BE2C (cell line): Measurements from ENCODE around the gene TSKU.

Source experiments
- DNase-seq: peaks from one replicate; pipeline ENCODE4 v3.0.0-alpha.2; 2020
- H3K27me3 ChIP-seq: fragments of 250-450 bp; sonication (Bioruptor Pico); 2 replicates; pipeline ENCODE4 v1.5.1; 2020; ENCODE audit warnings: mild to moderate bottlenecking
- H3K36me3 ChIP-seq: fragments of 250-450 bp; sonication (Bioruptor Pico); 2 replicates; pipeline ENCODE4 v1.5.1; 2020; ENCODE audit warnings: mild to moderate bottlenecking
- H3K4me1 ChIP-seq: fragments of 250-450 bp; sonication (Bioruptor Pico); 2 replicates; pipeline ENCODE4 v1.5.1; 2020
- H3K4me3 ChIP-seq: 2 replicates; pipeline ENCODE4 v1.5.1; 2011; ENCODE audit warnings: low read depth, low read length
- H3K9me3 ChIP-seq: fragments of 250-450 bp; sonication (Bioruptor Pico); 2 replicates; pipeline ENCODE4 v1.5.1; 2020
- TF ChIP-seq, protein P1 (sequence below): IDR thresholded peaks from 2 replicates; pipeline ENCODE4 v1.5.1; 2012; ENCODE audit warnings: mild to moderate bottlenecking, low read depth, low read length

TSKU gene

DNA sequence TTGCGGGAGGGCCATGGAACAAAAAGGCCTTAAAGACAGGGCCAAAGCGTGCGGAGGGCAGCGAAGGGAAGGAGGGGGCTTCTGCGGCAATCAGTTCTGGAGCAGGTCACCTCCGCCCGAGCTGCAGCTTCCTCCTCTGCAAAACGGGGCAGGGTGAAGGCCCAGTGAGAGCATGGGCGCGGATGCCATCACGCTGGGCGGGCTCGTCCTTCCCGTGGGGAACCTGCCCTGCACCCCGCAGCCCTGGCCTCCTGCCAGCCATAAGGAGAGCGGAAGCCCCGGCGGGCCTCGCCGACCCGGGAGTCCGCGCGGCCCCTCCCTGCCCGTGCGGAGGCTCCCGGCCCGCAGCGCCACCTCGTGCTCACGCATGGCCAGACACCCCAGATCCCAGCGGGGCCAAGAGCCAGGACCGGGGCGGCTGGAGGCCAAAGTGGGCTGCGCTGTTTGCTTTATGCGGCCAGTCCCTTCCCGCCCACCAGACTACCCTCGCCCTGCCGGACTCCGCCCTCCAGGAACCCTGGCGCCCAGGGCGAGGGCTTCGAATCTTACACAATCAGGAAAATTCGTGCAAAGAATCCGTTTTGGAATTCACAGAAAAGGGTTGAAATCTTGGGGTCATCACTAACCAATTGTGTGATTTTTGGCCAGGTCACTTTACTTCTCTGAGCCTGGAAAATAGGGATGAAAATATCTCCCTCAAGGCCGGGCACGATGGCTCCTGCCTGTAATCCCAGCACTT lies 16.1 kb downstream of the TSKU start:
- Histone ChIP-seq H3K27me3 (no peaks in the 10 kb centered on the region), H3K4me3 (peak overlapping the region; percentile 58), H3K4me1 (peaks cover 4% of the 10 kb centered on the region), H3K36me3 (peaks cover 11% of the 10 kb centered on the region), H3K9me3 (no peaks in the 10 kb centered on the region)
- TF ChIP-seq, protein P1, sequence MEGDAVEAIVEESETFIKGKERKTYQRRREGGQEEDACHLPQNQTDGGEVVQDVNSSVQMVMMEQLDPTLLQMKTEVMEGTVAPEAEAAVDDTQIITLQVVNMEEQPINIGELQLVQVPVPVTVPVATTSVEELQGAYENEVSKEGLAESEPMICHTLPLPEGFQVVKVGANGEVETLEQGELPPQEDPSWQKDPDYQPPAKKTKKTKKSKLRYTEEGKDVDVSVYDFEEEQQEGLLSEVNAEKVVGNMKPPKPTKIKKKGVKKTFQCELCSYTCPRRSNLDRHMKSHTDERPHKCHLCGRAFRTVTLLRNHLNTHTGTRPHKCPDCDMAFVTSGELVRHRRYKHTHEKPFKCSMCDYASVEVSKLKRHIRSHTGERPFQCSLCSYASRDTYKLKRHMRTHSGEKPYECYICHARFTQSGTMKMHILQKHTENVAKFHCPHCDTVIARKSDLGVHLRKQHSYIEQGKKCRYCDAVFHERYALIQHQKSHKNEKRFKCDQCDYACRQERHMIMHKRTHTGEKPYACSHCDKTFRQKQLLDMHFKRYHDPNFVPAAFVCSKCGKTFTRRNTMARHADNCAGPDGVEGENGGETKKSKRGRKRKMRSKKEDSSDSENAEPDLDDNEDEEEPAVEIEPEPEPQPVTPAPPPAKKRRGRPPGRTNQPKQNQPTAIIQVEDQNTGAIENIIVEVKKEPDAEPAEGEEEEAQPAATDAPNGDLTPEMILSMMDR = peak; percentile 80
- DNase-seq = peak; percentile 90

DNA sequence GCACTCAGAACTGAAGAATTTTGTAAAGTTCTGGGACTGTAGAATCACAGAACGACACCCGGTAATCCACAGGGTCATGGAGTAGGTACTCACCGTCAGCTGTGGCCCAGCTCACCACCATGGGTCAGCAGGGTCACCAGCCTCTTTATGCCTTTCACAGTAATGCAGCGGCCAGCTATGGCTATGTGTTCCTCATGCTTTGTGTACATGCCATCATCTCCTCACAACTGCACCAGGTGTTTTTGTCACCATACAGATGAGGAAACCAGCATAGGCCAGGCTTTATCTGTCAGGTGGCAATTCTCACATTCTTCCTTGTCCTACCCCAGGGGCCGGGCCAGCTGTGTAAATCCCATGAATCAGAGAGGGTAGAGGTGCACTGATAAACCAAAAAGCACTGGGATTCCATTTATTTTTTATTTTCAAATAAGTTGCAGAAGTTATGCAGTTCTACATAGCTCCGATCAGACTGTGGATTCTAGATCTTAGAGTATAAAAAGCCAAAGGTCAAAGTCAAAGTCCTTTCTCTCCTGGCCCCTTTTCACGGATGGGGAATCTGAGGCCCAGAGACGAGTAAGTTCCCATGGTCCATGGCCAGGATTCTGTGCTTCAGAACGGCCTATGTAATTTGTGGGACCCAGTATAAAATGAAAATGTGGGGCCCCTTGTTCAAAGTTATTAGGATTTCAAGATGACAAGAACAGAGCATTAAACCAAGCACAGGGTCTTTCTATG lies 17.5 kb downstream of the TSKU start:
- no peaks in the 10 kb centered on the region for H3K9me3 ChIP-seq
- H3K27me3 ChIP-seq = no peaks in the 10 kb centered on the region
- DNase-seq = no peak
- TF ChIP-seq, protein P1 = no peak
- no peak overlapping the region for H3K4me3 ChIP-seq
- H3K36me3 ChIP-seq = peaks cover 9% of the 10 kb centered on the region
- peaks cover 4% of the 10 kb centered on the region for H3K4me1 ChIP-seq

- no peaks in the 10 kb centered on the region for H3K9me3 ChIP-seq
- peaks cover 3% of the 10 kb centered on the region for H3K36me3 ChIP-seq
- H3K4me3 ChIP-seq = no peak overlapping the region
- H3K4me1 ChIP-seq = peaks cover 4% of the 10 kb centered on the region
- DNase-seq = no peak
- H3K27me3 ChIP-seq = no peaks in the 10 kb centered on the region
- TF ChIP-seq, protein P1 = no peak
These were observed 18.1 kb downstream of the TSKU start for GRCh38 chr11:76801225-76801624.

GRCh38 chr11:76801736-76802135 lies 18.6 kb downstream of the TSKU start:
- DNase-seq = no peak
- H3K36me3 ChIP-seq = no peaks in the 10 kb centered on the region
- peaks cover 6% of the 10 kb centered on the region for H3K4me1 ChIP-seq
- no peak overlapping the region for H3K4me3 ChIP-seq
- H3K9me3 ChIP-seq = no peaks in the 10 kb centered on the region
- TF ChIP-seq, protein P1 = no peak
- H3K27me3 ChIP-seq = no peaks in the 10 kb centered on the region

DNA sequence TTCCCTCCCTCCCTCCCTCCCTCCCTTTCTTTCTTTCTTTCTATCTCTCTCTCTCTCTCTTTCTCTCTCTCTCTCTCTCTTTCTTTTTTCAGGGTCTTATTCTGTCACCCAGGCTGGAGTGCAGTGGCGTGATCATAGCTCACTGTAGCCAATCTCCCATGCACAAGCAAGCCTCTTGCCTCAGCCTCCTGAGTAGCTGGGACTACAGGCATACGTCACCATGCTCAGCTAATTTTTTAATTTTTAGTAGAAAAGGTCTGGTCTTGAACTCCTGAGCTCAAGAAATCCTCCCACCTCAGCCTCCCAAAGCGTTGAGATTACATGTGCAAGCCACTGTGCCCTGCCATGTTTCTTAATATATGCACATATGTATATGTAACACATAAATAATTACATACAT lies 19.0 kb downstream of the TSKU start:
- Histone ChIP-seq H3K4me3 (no peak overlapping the region), H3K4me1 (peaks cover 8% of the 10 kb centered on the region), H3K9me3 (no peaks in the 10 kb centered on the region), H3K36me3 (no peaks in the 10 kb centered on the region), H3K27me3 (no peaks in the 10 kb centered on the region)
- no peak for DNase-seq
- TF ChIP-seq, protein P1 = no peak

DNA sequence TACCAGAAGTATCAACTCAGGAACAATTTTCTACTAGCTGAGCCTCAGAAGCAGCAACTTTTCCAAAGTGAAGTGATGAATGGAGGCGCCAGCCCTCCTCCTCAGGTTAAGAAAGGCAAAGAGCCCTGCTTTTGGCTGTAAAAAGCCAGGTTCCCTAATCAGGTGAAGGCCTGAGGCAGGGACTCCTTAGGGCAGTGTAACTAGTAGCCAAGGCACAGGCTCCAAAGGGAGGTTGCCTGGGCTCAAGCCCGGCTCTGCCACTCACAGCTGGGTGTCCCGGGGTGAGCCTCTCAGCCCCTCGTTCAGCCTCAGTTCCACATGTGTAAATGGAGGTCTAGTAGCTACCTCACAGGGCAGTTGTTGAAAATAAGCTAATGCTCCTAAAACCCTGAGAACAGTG lies 19.5 kb downstream of the TSKU start:
- Histone ChIP-seq H3K27me3 (no peaks in the 10 kb centered on the region), H3K36me3 (no peaks in the 10 kb centered on the region), H3K4me3 (no peak overlapping the region), H3K4me1 (peaks cover 10% of the 10 kb centered on the region), H3K9me3 (no peaks in the 10 kb centered on the region)
- TF ChIP-seq, protein P1 = no peak
- no peak for DNase-seq
